ENCODE data around the gene CTBP2.

CTBP2 gene

DNA sequence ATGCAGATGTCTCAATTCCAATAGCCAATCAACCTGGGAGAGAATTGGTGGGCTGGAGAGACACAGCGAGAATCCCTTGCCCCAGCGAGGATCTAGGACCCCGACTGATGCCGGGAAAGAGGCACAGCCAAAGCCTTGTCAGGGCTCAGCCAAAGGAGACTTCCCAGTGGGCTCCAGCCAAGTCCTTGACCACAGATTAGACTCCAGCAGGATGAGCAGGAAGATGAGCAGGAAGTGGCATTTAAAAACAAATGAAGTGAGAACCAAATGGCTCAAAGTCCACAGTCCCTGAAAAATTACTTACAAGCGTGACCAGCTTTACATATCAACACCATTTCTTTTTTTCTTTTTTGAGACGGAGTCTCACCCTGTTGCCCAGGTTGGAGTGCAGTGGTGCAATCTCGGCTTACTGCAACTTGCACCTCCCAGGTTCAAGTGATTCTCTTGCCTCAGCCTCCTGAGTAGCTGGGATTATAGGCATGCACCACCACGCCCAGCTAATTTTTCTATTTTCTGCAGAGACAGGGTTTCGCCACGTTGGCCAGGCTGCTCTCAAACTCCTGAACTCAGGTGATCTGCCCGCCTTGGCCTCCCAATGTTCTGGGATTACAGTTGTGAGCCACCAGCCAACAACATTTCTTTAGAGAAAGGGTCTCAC lies 40.2 kb downstream of the CTBP2 start:
- no peak for TF ChIP-seq Cebpa-rat (IDR thresholded peaks at IDR 0.05)
- H3K36me3 ChIP-seq: peaks cover 91% of the 10 kb centered on the region
- H3K27ac ChIP-seq: no peak overlapping the region
- no peak overlapping the region for H3K4me3 ChIP-seq
- no peak overlapping the region for H3K9ac ChIP-seq
- H4K20me1 ChIP-seq: peaks cover 100% of the 10 kb centered on the region
- no peaks in the 10 kb centered on the region for H3K27me3 ChIP-seq
- H3K4me1 ChIP-seq: peaks cover 51% of the 10 kb centered on the region
- H3K9me3 ChIP-seq: no peaks in the 10 kb centered on the region
- H3K4me2 ChIP-seq: peak overlapping the region; percentile 20; the same call in 1 of the 2 replicates

DNA sequence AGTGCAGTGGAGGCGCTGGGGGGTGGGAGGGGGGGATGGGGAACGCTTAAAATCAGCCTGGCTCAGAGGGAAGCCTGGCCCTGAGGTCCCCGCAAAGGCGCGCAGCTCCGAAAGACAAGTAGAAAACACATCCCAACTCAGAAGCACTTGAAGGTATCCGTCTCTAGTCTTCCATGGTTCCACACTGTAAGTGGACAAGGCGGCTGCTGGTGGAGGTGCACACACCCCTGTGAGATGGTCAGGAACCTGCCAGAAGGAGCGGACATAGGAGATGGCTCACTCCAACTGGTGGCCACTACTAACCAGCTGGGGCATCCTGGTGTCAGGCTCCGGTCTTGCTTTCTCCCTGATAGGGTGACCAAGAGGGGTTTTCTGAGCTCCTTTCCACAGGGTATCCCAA lies 41.7 kb downstream of the CTBP2 start:
- H3K4me1 ChIP-seq: peaks cover 41% of the 10 kb centered on the region
- no peak overlapping the region for H3K27ac ChIP-seq
- H3K36me3 ChIP-seq: peaks cover 91% of the 10 kb centered on the region
- H3K27me3 ChIP-seq: no peaks in the 10 kb centered on the region
- TF ChIP-seq Cebpa-rat (IDR thresholded peaks at IDR 0.05): no peak
- peaks cover 99% of the 10 kb centered on the region for H4K20me1 ChIP-seq
- no peaks in the 10 kb centered on the region for H3K9me3 ChIP-seq
- no peak overlapping the region for H3K4me2 ChIP-seq
- no peak overlapping the region for H3K4me3 ChIP-seq
- no peak overlapping the region for H3K9ac ChIP-seq

DNA sequence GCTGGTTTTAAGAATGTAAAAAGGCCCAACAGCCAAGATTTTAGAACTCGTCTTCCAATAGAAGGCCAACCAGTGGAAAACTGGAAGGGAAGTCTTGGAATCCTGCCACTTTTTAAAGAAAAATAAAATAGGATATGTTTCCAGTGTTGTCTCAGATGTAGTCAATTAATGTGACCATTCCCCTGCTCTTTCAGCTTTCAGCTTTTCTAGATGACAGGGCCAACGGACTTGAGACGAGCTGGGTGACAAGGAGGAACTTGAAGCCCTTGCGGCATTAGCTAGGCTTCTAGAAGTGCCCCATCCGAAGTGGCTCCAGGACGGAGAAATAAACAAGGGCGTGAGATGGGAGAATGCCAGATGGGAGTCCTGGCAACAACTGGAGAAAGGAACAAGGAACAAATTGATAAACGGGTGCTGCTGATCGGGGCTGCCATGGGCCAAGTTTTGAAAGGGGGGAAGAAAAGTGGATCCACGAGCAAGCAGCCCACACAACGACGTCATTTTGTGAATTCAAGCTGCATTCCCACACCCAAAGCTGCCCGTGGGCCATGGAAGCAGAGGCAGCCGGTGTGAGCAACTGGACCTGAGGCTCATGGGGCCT lies 42.3 kb downstream of the CTBP2 start:
- peaks cover 99% of the 10 kb centered on the region for H4K20me1 ChIP-seq
- no peak overlapping the region for H3K9ac ChIP-seq
- H3K9me3 ChIP-seq: no peaks in the 10 kb centered on the region
- H3K27me3 ChIP-seq: no peaks in the 10 kb centered on the region
- H3K36me3 ChIP-seq: peaks cover 89% of the 10 kb centered on the region
- no peak overlapping the region for H3K4me2 ChIP-seq
- no peak for TF ChIP-seq Cebpa-rat (IDR thresholded peaks at IDR 0.05)
- no peak overlapping the region for H3K27ac ChIP-seq
- H3K4me3 ChIP-seq: no peak overlapping the region
- peaks cover 36% of the 10 kb centered on the region for H3K4me1 ChIP-seq

DNA sequence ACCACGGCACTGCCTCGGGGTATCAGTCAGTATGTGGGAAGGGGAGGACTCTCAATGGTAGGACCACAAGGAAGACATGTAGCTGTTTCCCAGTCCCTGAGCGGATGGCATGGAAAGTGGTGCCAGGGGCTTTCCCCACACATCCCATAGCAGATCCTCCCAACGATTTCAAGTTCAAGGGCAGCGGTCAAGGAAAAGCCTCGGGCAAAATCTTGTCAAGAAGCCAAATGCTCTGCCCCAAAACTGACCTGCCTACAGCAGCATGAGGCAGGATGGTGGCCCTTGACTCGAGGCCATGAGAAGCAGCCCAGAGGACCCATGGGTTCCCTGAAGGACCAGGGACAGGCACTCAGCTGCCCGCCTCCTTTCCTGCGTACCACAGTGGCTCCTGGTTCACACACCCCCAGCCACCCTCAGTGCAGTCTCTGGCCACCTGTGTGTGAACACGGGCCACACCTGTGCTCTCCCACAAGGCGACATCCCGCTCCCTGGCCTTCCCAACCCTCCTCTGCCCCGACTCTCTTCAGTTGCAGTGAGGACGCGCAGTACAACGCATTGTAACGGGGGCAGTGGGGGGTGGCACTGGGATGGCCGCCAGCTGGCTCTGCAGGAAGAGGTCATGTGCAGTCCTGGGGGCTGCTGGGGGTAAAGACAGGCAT lies 43.6 kb downstream of the CTBP2 start:
- Histone ChIP-seq H3K27ac (peak overlapping the region; percentile 26; the same call in 1 of the 2 replicates), H4K20me1 (peaks cover 99% of the 10 kb centered on the region), H3K4me3 (no peak overlapping the region), H3K36me3 (peaks cover 89% of the 10 kb centered on the region), H3K4me1 (peaks cover 28% of the 10 kb centered on the region), H3K4me2 (no peak overlapping the region), H3K9me3 (no peaks in the 10 kb centered on the region), H3K9ac (no peak overlapping the region), H3K27me3 (no peaks in the 10 kb centered on the region)
- no peak for TF ChIP-seq Cebpa-rat (IDR thresholded peaks at IDR 0.05)

DNA sequence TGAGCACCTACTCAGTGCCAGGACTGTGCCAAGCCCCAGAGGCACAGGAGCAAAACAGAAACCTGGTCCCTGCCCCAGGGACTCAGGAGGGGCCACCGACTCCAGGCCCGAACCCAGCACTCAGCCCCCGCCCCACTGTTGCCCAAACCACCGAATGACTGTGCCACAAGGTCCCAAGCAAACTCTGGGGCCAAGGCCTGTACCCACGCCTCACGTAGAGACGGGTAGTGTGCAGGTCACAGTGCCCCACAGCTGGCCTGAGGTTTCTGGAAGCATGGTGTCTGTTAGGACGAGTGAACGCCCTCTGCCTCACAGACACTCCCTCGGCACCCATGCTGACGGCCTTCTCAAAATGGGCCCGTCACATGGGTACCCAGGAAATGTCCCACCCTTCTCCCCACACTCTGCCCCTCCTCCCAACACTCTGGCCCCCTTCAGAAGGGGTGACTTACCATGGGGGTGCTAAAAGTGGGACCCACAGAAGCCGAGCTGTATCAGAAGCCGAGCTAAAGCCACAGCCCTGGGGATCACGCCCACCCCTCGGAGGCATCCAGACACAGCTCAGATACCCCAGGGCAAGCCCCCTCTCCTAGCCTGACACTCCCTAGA lies 44.2 kb downstream of the CTBP2 start:
- H3K9me3 ChIP-seq: no peaks in the 10 kb centered on the region
- no peak overlapping the region for H3K4me2 ChIP-seq
- H4K20me1 ChIP-seq: peaks cover 99% of the 10 kb centered on the region
- H3K36me3 ChIP-seq: peaks cover 89% of the 10 kb centered on the region
- no peak overlapping the region for H3K4me3 ChIP-seq
- peaks cover 21% of the 10 kb centered on the region for H3K4me1 ChIP-seq
- H3K27me3 ChIP-seq: no peaks in the 10 kb centered on the region
- H3K27ac ChIP-seq: peak overlapping the region; percentile 26; the same call in 1 of the 2 replicates
- no peak for TF ChIP-seq Cebpa-rat (IDR thresholded peaks at IDR 0.05)
- H3K9ac ChIP-seq: no peak overlapping the region

DNA sequence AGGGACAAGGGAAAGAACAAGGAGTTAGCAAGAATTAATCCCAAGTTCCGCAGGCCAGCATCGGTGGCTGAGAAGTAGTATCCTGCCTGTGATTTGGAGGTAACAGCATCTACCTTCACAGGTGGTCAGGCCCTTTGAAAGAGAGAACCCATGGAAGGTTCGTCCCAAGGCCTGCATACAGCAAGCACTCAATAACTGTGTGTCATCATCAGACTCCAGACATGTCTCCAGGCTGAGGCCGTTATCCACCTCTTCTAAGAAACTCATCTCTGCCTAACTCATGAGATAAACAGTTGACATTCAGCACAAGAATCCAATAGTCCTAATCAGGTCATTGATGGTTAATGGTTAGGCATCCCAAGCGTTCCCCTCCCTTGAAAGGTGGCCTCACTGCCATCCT lies 45.0 kb downstream of the CTBP2 start:
- H4K20me1 ChIP-seq: peaks cover 99% of the 10 kb centered on the region
- peaks cover 89% of the 10 kb centered on the region for H3K36me3 ChIP-seq
- H3K4me2 ChIP-seq: no peak overlapping the region

DNA sequence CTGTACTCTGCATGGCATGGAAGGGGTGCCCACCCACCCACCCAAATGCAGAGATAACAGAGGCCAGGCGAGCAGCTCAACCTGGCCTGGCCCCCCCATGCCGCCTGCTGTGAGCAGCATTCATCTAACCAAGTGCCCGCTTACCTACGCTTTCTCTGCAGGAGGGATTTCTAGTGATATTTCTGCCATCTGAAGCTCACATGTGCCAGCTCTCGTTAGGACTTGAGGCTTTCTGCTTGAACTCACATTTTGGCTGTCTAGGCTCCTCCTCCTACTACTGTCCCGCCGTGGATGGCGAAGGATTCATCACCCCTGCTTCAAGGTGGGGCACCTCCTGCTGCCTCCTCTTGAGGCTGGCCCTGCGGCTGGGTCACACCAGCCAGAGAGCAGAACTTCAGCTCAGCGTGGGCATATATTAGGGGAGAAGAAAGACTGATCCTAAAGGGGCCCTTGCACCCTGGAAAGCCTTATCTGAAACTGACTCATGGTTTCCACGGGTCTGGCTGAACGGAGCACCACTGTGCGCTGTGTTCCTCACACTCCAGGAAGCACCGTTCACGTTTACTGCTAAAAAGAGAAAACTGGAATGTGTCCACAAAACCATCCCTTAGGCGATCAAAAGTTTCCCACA lies 45.5 kb downstream of the CTBP2 start:
- Histone ChIP-seq H3K9ac (no peak overlapping the region), H3K4me3 (no peak overlapping the region), H3K27me3 (no peaks in the 10 kb centered on the region), H4K20me1 (peaks cover 99% of the 10 kb centered on the region), H3K27ac (no peak overlapping the region), H3K4me1 (peaks cover 9% of the 10 kb centered on the region), H3K4me2 (no peak overlapping the region), H3K9me3 (peaks cover 5% of the 10 kb centered on the region), H3K36me3 (peaks cover 89% of the 10 kb centered on the region)
- no peak for TF ChIP-seq Cebpa-rat (IDR thresholded peaks at IDR 0.05)

More for the DNA sequence above, 45.0 kb downstream of the CTBP2 start:
- no peaks in the 10 kb centered on the region for H3K27me3 ChIP-seq
- no peaks in the 10 kb centered on the region for H3K9me3 ChIP-seq
- no peak overlapping the region for H3K4me3 ChIP-seq
- no peak overlapping the region for H3K9ac ChIP-seq
- H3K27ac ChIP-seq: no peak overlapping the region
- TF ChIP-seq Cebpa-rat (IDR thresholded peaks at IDR 0.05): no peak
- H3K4me1 ChIP-seq: peaks cover 14% of the 10 kb centered on the region

DNA sequence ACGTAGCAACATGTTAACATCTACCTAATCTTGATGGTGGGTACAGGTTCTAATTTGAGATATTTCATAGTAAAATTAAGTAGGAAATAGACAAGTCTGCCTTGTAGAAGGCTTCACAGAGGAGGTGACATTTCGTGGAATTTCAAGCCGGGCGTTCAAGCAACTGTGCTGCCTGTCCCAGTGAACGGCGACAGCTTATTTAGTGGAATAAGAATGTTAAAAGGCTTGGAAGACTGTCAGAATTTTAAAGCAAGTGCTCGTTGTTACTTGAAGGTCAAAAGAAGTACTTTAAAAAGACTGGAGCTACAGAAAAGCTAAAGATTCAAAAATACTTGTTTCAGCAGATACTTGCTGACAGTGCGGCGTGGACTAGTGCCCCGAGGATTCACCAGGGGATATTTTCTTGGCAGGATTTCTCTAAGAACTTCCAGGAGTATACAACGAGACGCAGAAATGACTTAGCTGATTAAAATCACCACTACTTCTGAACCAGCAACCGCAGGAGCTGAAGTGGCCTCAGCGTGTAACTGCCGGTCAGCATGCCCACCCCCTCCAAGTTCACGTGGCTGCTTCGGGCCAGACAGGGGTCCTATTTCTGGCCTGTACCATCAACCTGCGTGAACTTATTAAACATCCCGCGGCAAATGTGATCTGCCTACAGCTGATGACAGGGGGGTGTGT lies 46.5 kb downstream of the CTBP2 start:
- no peak for TF ChIP-seq Cebpa-rat (IDR thresholded peaks at IDR 0.05)
- Histone ChIP-seq H3K27me3 (no peaks in the 10 kb centered on the region), H3K36me3 (peaks cover 92% of the 10 kb centered on the region), H3K9ac (no peak overlapping the region), H3K4me1 (0 out of 2 replicates have a peak, but pooled peaks cover 6% of the 10 kb centered on the region), H3K4me3 (no peak overlapping the region), H3K9me3 (peaks cover 15% of the 10 kb centered on the region), H3K4me2 (no peak overlapping the region), H3K27ac (no peak overlapping the region), H4K20me1 (peaks cover 99% of the 10 kb centered on the region)

Measured in BLaER1 (cell line).